HG03280 (cell line): ENCODE data around the gene NLGN2.
A peak's percentile ranks its signal among the peaks of the same experiment; 100 is the strongest.
"Not testable (repeated sequence)": the region's sequence is repeated elsewhere in the genome, so short reads cannot be mapped to it uniquely, and the experiment has no call there.

ENCODE experiments used
- ATAC-seq: cut with Tn5 transposase; IDR thresholded peaks from one replicate; pipeline ENCODE4 v1.9.1; 2021; ENCODE audit warnings: mild to moderate bottlenecking, moderate library complexity; ENCODE audit not compliant: unreplicated experiment

The NLGN2 gene

GRCh38 chr17:7407485-7408251, at the start of gene NLGN2:
NLGN2 (plus strand) TSS chr17:7407845; CDS start chr17:7408256, 411 bp downstream.
- no peak for ATAC-seq

- no peak for ATAC-seq
These were observed 45.7 kb upstream of the NLGN2 start for GRCh38 chr17:7361906-7362305.

GRCh38 chr17:7363311-7363710, 44.3 kb upstream of the NLGN2 start:
- no peak for ATAC-seq

- ATAC-seq = not testable (repeated sequence)
These were observed 41.7 kb upstream of the NLGN2 start for GRCh38 chr17:7365963-7366362.

GRCh38 chr17:7367083-7367482, 40.6 kb upstream of the NLGN2 start:
- ATAC-seq = no peak

GRCh38 chr17:7367918-7368598, 39.6 kb upstream of the NLGN2 start:
- ATAC-seq = no peak

GRCh38 chr17:7368599-7368994, 39.0 kb upstream of the NLGN2 start:
- ATAC-seq = not testable (repeated sequence)

- no peak for ATAC-seq
These were observed 37.8 kb upstream of the NLGN2 start for GRCh38 chr17:7369825-7370224.

GRCh38 chr17:7370853-7371252, 36.8 kb upstream of the NLGN2 start:
- no peak for ATAC-seq

- no peak for ATAC-seq
These were observed 33.3 kb upstream of the NLGN2 start for GRCh38 chr17:7374353-7374752.

- ATAC-seq = no peak
These were observed 28.5 kb upstream of the NLGN2 start for GRCh38 chr17:7379134-7379533.

- no peak for ATAC-seq
These were observed 27.3 kb upstream of the NLGN2 start for GRCh38 chr17:7380321-7380720.

- no peak for ATAC-seq
These were observed 26.6 kb upstream of the NLGN2 start, which contains the start of gene TNK1 for GRCh38 chr17:7380855-7381683. TNK1 (plus strand) TSS chr17:7381089; CDS start chr17:7382927, 1,838 bp downstream.

- ATAC-seq = no peak
These were observed 24.7 kb upstream of the NLGN2 start for GRCh38 chr17:7382901-7383300.

GRCh38 chr17:7383371-7383741, 24.3 kb upstream of the NLGN2 start:
- no peak for ATAC-seq

- peak; percentile 84 for ATAC-seq
These were observed 23.7 kb upstream of the NLGN2 start for GRCh38 chr17:7383742-7384488.

GRCh38 chr17:7384489-7385081, 23.1 kb upstream of the NLGN2 start:
- no peak for ATAC-seq

GRCh38 chr17:7388856-7389255, 18.8 kb upstream of the NLGN2 start:
- ATAC-seq = no peak

- no peak for ATAC-seq
These were observed 17.4 kb upstream of the NLGN2 start for GRCh38 chr17:7389924-7390910.
